ENCODE results near the gene PLPP1.

DNA sequence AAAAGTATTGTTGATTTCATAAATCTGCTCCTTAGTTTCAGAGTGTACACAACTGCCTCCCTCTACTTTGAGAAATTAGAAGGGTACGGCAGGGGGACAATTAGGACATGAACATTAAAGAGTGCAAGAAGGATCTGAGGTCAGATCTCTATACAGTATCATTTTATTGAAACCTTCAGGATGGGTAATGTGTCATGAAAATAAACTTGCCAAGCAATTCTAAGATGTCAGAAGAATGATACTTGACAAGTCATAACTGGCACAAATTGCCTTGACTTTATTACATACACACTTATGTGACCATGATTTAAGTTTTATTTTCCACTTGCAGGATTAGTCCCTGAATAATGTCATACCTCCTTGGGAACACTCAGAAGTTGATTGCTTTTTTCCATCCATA is 92.8 kb downstream of the PLPP1 start:
- TF ChIP-seq CTCF (IDR thresholded peaks at IDR 0.05) = no peak
- TF ChIP-seq POLR2A (IDR thresholded peaks at IDR 0.05) = no peak

Measured in right lobe of liver (tissue), 4 donors.